Posterior vena cava (tissue), 2 donors: Measurements from ENCODE around the gene ACBD7. TPM values are rescaled to one million over a fixed set of nuclear protein-coding genes. Genes with fewer than 3 reads are reported as not detected.

Source experiments
- DNase-seq: peaks from one replicate; pipeline ENCODE4 v3.0.0-alpha.2; 2020; ENCODE audit warnings: low spot score
- intact Hi-C, 2 donors: fragments of 100-400 bp; cut with DNase I; formaldehyde crosslinking; loops; one replicate each; pipeline versions ENCODE4 v1.14.1 to v1.14.2; 2022 to 2023
- long read RNA-seq, 2 donors: library from polyadenylated mRNA; unstranded; transcript quantifications; one replicate each; pipeline ENCODE4 v2.0.0, GENCODE V29; 2020 to 2021
- total RNA-seq, 2 donors: library from RNA; stranded (reverse); fragmentation: NEBNext Ultra II Directional; extraction: Animal tissue kit (Norgen Biotek cat#: 25700); gene quantifications; one replicate each; pipeline ENCODE4 v1.2.1, GENCODE V29; 2021
- donor health status: DM: yes; HTN: yes; CAD: no.
- donor health status: DM: yes; HTN: yes; CAD: no.

The ACBD7 gene
- total RNA-seq: under 1 TPM in 1 of 2 donors, not detected in 1; 0.46 TPM
- long read RNA-seq, donor 1: 0 reads
- long read RNA-seq, donor 2: 0 reads

DNA sequence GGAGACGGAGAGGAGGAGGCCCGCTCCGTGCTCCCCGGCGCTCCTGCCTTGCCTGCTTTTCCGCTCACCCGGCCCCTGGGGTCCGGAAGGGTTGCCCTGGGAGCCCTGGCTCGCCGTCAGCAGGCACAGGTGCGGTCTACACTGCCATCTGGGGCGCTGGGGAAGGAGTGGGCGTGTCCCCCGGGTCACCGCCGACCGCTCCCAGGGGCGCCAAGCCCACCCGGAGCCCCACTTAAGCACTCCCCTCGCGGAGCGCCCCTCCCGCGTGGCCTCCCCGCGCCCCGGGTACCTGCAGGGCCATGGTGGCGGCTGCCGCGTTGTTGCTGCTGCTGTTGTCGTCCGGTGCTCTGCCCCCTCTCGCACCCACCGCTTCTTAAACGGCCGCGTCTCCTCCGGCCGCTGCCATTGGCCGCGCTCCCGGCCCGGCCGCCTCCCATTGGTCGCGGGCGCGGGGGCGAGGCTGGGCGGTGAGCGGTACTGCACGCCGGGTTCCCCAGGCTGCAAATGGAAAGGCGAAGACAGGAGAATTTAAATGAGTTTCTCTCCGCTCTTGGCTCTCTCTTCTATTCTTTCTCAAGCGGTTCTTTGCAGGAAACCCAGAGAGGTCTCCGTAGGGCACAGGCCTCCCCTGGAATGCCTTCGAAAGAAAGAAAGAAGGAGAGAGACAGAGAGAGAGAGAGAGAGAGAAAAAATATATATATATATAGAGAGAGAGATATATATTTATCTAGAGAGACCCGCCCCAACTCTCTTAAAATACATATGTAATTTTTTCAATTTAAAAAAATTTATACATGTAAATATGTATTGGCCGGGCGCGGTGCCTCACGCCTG lies at the start of gene ACBD7:
Gene ACBD7 (minus strand): TSS at position 349 of the 834 bp plus-strand sequence. CDS start 48 bp downstream, at position 301.
- intact Hi-C loops: no loop called here
- DNase-seq: peak; percentile 92

DNA sequence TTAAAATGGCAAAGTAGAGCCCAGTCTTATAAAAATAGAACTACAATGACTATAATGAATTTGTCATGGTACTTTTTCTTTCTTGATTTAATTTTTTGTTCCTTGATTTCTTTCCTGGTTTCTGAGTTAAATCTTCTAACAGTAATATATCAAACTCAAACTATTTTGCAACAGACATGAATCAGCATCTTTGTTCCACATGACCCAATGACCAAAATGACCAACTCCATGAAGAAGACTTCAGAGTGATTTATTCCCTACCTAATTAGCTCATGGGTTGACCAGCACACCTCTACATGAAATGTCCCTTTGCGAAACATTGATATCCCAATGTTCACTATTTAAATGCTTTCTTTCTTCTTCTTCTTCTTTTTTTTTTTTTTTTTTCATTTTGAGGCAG lies 49.1 kb upstream of the ACBD7 start:
- no peak for DNase-seq
- intact Hi-C loops: no loop called here

- DNase-seq: no peak
- intact Hi-C loops: no loop called here
Observed at GRCh38 chr10:15137036-15137359, 48.4 kb upstream of the ACBD7 start.

- DNase-seq: no peak
- intact Hi-C loops: no loop called here
Observed at GRCh38 chr10:15136129-15137035, 47.8 kb upstream of the ACBD7 start.

DNA sequence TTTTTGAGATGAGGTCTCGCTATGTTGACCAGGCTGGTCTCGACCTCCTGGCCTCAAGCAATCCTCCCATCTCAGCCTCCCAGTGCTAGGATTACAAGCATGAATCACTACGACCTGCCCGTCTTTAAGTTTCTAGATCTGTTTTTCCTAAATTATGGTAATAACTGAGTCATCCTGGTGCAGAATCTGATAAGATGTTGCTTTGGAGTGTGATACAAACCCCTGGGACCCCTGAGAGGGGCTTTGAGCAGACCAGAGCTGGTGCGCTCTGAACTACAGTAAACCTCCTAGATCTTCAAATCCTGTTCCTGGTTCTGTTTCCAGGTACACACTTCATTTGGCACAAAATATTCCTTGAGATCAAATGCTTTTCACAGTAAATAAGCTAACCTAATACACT lies 42.8 kb upstream of the ACBD7 start:
- no peak for DNase-seq
- intact Hi-C loops: no loop called here

DNA sequence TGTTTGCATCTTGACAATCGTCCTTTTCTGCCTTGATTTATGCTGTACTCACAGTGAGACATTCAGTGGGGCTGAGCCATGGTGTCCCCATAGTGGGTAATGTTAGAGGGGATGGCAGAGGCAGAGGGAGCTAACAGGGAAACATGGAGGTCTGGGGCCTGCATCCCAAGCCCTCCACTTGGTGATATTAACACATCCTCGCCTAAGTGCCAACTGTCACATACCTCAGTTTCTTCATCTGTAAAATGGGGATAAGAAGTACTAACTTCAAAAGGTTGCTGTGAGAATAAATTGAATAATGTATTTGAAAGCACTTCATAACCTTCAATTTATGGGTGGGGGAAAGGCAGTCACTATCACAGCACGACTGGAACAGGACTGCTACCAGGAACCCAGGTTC lies 36.3 kb upstream of the ACBD7 start:
- intact Hi-C loops: no loop called here
- no peak for DNase-seq

- intact Hi-C loops: no loop called here
- DNase-seq: no peak
Observed at GRCh38 chr10:15124190-15124589, 35.6 kb upstream of the ACBD7 start.

- intact Hi-C loops: no loop called here
- DNase-seq: no peak
Observed at GRCh38 chr10:15123749-15124184, 35.2 kb upstream of the ACBD7 start.

GRCh38 chr10:15122477-15123030 lies 34.0 kb upstream of the ACBD7 start:
- intact Hi-C loops: no loop called here
- DNase-seq: no peak

- intact Hi-C loops: no loop called here
- no peak for DNase-seq
Observed at GRCh38 chr10:15121707-15122106, 33.1 kb upstream of the ACBD7 start.

DNA sequence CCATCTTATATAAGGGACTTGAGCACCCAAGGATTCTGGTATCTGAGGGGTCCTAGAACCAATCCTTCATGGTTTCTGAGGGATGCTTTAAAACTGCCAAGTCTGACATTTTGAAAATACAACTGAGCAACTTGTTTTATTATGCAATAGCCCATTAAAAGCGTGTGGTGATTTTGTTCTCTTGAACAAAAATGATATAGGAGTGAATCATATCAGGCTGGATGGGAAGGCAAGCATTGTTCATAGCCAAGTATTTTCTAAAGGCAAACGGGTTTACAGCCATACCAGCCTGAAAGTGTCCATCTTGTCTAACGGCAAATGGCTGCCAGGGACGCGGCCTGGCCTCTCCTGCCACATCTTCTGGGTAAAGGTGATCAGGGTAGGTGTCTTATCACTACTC lies 31.9 kb upstream of the ACBD7 start:
- intact Hi-C loops: no loop called here
- DNase-seq: no peak

DNA sequence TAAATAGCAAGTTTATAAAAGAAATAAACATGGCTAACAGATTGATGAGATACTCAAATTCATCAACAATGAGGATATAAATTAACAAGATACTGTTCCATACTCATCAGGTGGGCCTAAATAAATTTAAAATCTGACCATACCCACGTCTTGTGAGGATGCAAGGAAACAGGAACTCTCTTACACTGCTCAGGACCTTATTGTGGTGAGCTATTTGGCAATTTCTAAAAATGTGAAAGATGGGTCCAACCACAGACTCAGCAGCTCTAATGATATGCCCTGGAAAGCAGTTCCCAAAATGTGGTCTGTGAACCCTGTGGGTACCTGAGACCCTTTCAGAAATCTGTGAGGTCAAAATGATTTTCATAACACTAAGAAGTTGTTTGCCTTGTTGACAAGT lies 30.0 kb upstream of the ACBD7 start:
- intact Hi-C loops: no loop called here
- no peak for DNase-seq

GRCh38 chr10:15116225-15116624 lies 27.6 kb upstream of the ACBD7 start:
- no peak for DNase-seq
- intact Hi-C loops: no loop called here

GRCh38 chr10:15113766-15114165 lies 25.2 kb upstream of the ACBD7 start:
- intact Hi-C loops: no loop called here
- no peak for DNase-seq

- DNase-seq: no peak
- intact Hi-C loops: no loop called here
Observed at GRCh38 chr10:15112657-15113056, 24.1 kb upstream of the ACBD7 start.

GRCh38 chr10:15106352-15107013 lies 17.9 kb upstream of the ACBD7 start:
- no peak for DNase-seq
- intact Hi-C loops: loop anchor here in 1 of 2 donors (10.0 kb wide), 1 partner anchor 152 kb away; the partner anchor contains the start of genes DCLRE1C and MEIG1

DNA sequence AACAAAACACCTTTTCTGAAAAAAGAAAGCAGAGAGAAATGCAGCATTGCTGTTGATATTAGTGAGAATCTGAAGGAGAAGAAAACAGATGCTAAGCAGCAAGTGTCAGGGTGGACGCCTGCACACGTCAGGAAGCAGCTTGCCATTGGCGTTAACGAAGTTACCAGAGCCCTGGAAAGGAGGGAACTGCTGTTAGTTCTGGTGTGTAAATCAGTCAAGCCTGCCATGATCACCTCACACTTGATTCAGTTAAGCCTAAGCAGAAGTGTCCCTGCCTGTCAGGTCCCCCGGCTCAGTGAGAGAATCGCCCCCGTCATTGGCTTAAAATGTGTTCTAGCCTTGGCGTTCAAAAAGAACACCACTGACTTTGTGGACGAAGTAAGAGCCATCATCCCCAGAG lies 14.9 kb upstream of the ACBD7 start:
- intact Hi-C loops: loop anchor here in 1 of 2 donors (10.0 kb wide), 1 partner anchor 149 kb away; the partner anchor contains the start of genes DCLRE1C and MEIG1
- no peak for DNase-seq

DNA sequence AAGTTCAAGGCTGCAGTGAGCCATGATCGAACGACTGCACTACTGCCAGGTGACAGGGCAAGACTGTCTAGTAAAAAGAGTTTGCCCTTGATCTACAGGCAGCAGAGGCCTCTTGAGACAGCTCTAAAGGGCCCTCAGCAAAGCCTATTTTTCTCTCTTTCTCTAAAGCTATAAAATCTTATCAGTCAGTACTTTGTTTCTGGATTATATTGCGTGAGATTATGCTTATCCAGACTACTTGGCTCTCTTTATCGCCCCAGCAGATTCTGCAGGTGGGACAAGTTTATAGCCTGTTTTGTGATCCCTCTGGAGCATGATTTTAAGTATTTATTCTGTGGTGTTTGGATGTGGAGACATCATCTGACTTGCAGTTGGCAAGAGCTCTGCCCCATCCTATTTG lies 11.3 kb upstream of the ACBD7 start:
- intact Hi-C loops: loop anchor here (5.0 to 10.0 kb wide), 2 partner anchors 145 to 148 kb away; partner anchors contain the start of genes DCLRE1C (in 2 of the 2) and MEIG1 (in 1 of the 2)
- no peak for DNase-seq
